Frontal cortex (tissue), 4 donors: ENCODE data around the gene XIRP2. TPM values are rescaled to one million over a fixed set of nuclear protein-coding genes. Genes with fewer than 3 reads are reported as not detected.

ENCODE experiments used
- DNase-seq, 2 donors: peaks; one replicate each; pipeline ENCODE4 v3.0.0; 2012; ENCODE audit warnings: low spot score in 2 of 2
- FAIRE-seq: peaks from 2 replicates; lab custom pipeline; 2012; peaks lifted over from hg19 to GRCh38; lab: Jason Lieb, UNC
- total RNA-seq: library from RNA; depleted of rRNA; stranded (reverse); fragments of >200 nt; gene quantifications from one replicate; pipeline ENCODE4 v1.2.3, GENCODE V29; 2014
- donor health status: control.
- donor health status: control.
- donor health status: control.

XIRP2 gene
- total RNA-seq, 1 donor from 2014 or later = 0.41 TPM

DNA sequence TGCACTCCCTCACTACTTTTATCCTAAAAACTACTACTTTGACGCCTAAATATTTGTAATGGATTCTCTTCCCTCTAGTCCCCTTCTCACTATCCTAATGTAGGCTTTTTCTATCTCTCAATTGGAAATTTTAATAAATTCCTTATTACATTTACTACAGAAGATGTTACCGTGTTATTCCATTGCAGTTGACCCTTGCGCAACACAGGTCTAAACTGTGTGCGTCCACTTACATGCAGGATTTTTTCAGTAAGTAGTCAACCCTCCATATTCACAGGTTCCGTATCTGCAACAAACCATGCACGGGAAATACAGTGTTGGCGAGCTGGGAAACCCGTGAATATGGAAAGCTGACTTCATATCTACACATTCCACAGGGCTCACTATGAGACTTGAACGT lies 239.8 kb downstream of the XIRP2 start:
- no peak for FAIRE-seq
- DNase-seq = no peak

DNA sequence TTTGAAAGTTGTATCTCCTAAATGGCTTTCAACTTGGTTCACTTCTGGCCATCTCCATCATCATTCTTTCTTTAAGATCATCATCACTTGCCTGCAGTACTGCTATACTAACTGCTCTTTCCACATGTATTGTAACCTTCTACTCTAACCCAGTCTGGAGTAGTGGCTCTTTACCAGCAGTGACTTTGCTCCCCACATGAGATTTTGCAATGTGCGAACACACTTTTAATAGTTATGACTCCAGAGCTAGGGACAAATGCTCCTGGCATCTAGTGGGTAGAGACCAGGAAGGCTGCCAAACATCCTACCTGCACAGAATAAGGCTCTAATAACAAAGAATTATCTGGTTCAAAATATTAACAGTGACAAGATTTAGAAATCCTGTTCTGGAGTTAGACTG lies 243.8 kb downstream of the XIRP2 start:
- FAIRE-seq (no peak), DNase-seq (no peak)

GRCh38 chr2:167132906-167133555 lies 244.8 kb downstream of the XIRP2 start:
- no peak for DNase-seq
- FAIRE-seq = no peak

DNA sequence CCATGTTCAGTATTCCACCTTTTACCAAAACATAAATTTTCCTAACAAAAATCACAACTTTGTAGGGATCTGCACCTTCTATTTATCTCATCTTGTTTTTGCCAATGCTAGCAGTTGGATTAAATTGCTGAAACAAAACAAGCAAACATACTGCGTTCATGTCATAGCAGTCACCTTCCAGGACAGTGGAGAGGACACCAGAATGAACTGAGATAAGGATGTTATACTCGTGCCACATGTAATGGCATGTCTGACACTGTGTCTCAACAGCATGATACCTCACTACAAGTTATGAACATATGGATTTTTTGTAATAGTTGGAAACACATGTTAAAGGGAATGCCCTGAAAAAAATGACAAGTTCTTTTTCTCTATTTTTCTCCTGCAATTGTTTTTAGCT lies 245.3 kb downstream of the XIRP2 start:
- FAIRE-seq (no peak), DNase-seq (no peak)

DNA sequence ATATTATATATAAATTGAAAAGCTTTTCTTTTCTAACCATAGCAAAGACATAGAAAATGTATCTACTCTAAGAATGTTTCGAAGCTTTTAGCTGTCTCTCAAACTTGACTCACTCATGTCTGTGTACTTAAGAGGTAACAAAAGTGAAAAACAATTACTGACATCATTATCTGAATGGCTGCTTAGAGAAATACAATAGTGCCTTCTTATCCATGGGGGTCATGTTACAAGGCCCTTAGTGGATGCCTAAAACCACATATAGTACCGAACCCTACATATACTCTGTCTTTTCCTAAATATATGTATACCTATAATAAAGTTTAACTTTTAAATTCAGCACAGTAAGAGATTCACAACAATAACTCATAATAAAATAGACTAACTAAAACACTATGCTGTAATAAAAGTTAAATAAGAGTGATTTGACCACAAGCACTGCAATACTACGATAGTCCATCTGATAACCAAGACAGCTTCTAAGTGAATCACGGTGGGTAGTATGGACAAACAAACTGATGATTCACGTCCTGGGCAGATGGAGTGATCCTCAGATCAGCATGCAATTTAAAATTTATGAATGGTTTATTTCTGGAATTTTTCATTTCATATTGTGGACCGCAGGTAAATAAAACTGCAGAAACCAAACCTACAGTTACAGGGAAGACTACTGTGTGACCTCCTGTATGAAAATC lies 246.2 kb downstream of the XIRP2 start:
- FAIRE-seq (no peak), DNase-seq (no peak)

DNA sequence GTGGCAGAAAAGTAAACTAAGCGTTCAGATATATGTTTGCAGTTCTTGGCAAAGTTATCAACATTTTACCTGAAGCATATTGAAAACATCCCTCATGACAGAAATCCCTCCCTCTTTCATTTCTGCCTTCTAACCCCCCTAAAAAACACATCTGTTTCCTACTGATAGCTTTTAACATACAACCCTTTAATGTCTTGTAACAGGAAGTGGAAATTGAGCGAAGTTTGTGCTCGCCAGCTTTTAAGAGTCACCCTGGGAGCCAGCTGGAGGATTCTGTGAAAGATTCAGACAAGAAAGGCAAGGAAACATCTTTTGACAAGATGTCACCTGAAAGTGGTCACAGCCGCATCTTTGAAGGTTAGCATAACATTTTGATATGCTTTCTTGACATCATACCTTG lies 247.4 kb downstream of the XIRP2 start:
- no peak for DNase-seq
- no peak for FAIRE-seq

DNA sequence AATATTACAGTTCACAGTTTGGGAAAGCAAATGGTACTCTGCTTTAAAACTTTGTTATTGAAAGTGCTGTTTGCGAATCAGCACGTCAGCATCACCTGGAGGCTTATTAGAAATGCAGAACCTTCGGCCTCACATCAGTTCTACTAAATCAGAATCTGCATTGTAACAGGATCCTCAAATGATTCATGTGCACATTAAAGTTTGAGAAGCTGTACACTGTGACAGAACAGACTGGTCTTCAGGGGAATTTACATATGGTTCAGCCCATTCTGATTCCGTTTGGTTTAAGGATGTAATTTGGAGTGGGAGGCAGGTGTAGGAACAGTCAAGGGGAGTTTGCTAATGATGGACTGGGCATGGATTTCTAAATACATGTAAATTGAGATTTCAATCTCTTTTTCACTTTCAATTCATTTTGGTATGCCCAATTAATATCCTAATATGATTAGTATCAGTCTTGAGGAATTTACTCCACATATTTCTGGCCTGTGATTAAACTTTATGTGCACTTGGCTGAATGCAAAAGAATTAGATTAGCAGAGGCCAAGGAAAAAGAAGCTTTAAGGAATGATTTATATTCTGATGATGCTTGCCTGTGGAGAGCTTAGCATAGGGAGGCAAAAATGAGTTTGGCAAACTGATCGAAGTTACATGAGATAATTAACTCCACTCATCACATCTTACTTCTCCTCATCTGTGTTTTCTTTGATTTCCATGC lies 248.8 kb downstream of the XIRP2 start:
- DNase-seq (no peak), FAIRE-seq (no peak)

DNA sequence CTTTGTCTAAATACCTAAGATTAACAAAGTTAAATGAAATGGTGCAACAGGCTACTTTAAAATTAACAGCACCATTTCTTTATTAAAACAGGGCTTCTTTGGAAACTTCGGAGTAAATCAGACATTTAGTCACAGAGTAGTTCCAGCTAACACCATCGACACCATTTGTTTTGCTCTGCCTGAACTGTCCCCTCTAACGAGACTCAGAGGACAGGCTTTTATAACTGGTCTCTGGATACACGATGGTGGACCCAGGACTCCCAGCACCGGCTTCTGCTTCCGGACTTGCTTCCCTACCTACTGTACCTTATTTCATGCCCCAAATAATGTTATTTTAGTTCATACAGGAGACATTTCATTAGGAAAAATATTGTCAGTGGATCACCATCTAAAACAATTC lies 252.1 kb downstream of the XIRP2 start:
- DNase-seq = no peak
- no peak for FAIRE-seq

DNA sequence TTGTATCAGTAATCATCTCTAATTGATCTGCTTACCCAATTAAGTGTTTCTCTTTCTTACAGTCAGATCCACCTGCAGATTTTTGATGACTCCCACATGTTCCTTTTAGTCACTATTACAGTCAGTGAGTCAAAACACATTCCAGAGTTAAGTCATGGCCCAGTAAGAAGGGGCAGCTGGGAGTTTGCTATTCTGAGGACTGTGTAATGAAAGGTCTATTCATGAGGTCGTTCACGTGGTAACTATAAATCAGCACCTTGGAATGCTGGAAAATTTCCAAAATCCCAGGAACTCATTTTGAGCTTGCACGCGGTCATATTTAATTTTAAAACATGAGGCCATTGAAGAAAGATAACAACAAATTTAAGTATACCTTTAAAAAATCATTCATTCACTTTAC lies 252.5 kb downstream of the XIRP2 start:
- FAIRE-seq (no peak), DNase-seq (no peak)

DNA sequence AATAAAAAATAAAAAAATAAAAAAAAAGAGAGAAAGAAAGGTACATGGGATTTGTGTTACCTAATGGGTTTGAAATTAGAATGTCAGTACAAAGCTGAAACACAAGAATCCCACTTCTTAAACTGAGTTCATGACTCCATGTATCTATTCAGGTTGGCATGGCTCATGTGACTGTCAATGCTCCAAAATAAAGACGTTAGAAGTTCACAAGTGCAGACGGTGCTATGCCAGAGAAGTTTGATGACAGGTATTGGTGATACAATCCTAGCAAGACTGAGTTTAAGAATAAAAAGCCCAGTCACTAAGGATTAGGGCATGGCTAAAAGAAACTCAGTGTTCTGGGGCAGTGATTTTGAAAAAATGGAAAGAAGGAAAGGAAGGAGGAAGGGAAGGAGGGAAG lies 254.3 kb downstream of the XIRP2 start:
- FAIRE-seq (no peak), DNase-seq (no peak)

DNA sequence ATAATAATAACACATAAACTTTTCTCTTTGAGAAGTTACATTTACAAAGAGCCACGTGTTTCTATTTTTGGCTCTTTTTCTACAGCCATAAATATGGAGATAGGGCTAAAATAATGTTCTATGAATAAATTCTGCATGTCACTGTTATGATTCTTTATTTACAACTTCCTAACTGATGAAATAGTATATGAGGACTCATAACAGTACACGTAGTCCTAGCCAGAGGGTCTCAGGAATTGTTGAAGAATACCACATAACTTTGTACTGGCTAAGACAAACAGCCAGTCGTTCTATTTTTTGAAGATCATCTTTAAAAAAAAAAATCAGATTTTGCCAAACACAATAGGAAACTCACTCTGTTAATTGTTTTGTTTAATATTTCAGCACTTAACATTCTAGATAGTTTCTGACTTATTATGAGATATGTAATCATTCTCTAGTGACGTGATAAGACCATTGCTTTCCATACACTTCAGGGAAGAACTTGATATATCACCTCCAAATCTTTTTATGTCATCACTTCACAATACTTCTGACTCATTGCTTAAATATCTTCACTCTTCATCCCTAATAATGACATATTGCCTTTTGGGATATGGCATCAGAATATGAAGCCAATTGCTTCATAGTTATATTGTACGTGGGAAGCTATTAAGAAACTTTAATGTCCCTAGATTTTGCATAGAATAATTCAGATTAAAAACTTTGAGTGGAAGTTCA lies 256.1 kb downstream of the XIRP2 start:
- DNase-seq (no peak), FAIRE-seq (no peak)

GRCh38 chr2:167147271-167147941 lies 259.1 kb downstream of the XIRP2 start:
- no peak for DNase-seq
- FAIRE-seq = no peak

DNA sequence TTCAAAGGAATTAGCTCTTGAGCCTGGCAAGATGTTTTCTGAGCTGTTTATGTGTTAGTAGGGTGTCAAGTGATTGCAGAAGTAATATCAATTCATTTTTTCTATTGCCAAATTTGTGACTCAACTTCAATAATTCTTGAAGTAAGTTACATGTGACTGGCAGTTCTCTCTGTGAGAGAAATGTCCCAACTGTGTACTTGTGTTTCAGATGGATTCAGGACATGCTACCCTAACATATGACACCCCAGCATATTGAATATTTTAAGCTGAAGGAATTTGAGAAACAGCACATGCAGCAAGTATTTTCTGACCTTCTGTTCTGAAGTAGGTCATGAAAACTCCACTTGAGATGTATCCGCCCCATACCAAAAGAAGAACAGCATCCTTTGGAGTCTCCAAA lies 263.6 kb downstream of the XIRP2 start:
- no peak for FAIRE-seq
- no peak for DNase-seq

DNA sequence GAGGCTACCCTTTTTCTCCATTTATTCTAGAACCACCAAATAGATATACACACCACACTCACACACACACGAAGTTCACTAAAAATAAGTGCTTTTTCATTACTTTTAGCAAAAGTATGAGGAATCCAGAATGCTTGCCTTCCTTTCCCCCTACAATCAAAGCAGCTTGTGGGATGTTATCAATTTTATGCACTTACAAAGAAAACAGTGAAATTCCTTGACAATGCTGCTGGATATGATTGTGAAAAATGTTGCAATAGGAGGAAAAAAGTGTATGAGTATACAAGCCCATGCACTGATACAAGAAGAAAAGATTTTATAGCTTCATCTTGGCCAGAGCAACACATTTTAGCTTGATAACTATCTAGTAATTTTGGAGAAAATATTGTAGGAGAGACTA lies 269.2 kb downstream of the XIRP2 start:
- DNase-seq (no peak), FAIRE-seq (no peak)

GRCh38 chr2:167177196-167177595 lies 288.9 kb downstream of the XIRP2 start:
- no peak for DNase-seq
- FAIRE-seq = no peak

GRCh38 chr2:167181134-167181533 lies 292.9 kb downstream of the XIRP2 start:
- FAIRE-seq (no peak), DNase-seq (no peak)

DNA sequence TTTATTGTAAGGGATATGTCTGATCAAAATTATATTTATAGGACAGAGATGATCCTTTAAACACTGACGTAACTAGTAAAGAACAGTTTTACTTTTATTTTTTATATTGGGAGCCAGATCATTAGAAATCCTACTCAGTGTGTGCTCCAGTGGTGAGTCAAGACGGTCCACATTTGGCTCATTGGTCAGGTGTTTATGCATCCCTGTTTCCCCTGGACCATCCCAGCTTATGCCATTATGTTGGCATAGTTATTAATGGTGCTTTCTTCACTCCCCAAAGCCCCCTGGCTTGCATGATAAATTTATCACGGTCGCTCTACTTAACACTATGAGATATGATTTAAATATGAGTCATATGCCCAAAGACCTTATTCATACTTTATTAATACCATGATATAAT lies 293.4 kb downstream of the XIRP2 start:
- no peak for DNase-seq
- no peak for FAIRE-seq

GRCh38 chr2:167182403-167182802 lies 294.1 kb downstream of the XIRP2 start:
- no peak for FAIRE-seq

GRCh38 chr2:167183931-167184330 lies 295.7 kb downstream of the XIRP2 start:
- FAIRE-seq = no peak
- DNase-seq = no peak

More at GRCh38 chr2:167182403-167182802, 294.1 kb downstream of the XIRP2 start:
- DNase-seq = no peak

DNA sequence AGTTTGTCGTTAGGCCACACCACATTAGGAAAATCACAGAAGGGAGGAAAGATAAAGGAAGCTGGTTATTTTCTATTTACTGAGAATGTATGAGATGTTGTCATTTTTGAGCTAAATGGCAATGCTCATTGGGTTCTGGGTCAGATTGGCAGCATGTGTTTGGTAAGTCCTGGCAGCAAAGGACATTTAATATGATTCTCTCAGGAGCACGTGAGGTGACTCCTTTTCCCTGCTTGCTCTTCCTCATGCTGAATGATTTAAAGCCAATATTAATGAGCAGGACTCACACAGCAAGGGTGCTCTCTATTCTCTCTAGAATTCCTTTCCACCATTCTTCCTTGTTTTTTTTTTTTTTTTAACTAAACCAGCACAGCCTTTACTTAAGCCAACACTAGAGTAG lies 298.2 kb downstream of the XIRP2 start:
- FAIRE-seq (no peak), DNase-seq (no peak)
